ENCODE measurements around the gene TMEM97.

- TF ChIP-seq POLR2A (IDR thresholded peaks at IDR 0.05; ENCODE audit: borderline replicate concordance, extremely low read depth, insufficient read depth, insufficient read length) (no peak), CTCF (IDR thresholded peaks at IDR 0.05 in 2 of 3, conservative IDR thresholded peaks at IDR 0.05 in 1 of 3; ENCODE audit: borderline replicate concordance in 1 of 3, insufficient read depth in 1 of 3, low read depth in 2 of 3, low read length in 2 of 3) (no peak), ZNF274 (IDR thresholded peaks at IDR 0.05; ENCODE audit: low read depth, low read length) (no peak), EZH2 (IDR thresholded peaks at IDR 0.05) (no peak), EZH2phosphoT487 (IDR thresholded peaks at IDR 0.05; ENCODE audit: borderline replicate concordance) (no peak), CEBPB (IDR thresholded peaks at IDR 0.05; ENCODE audit: low read depth) (no peak)
Observed at GRCh38 chr17:28326114-28326513, 7.1 kb downstream of the TMEM97 start.
